Measurements from ENCODE around the gene FGD6.
A peak's percentile ranks its signal among the peaks of the same experiment; 100 is the strongest.
"Not testable (repeated sequence)": the region's sequence is repeated elsewhere in the genome, so short reads cannot be mapped to it uniquely, and the experiment has no call there.

The FGD6 gene

DNA sequence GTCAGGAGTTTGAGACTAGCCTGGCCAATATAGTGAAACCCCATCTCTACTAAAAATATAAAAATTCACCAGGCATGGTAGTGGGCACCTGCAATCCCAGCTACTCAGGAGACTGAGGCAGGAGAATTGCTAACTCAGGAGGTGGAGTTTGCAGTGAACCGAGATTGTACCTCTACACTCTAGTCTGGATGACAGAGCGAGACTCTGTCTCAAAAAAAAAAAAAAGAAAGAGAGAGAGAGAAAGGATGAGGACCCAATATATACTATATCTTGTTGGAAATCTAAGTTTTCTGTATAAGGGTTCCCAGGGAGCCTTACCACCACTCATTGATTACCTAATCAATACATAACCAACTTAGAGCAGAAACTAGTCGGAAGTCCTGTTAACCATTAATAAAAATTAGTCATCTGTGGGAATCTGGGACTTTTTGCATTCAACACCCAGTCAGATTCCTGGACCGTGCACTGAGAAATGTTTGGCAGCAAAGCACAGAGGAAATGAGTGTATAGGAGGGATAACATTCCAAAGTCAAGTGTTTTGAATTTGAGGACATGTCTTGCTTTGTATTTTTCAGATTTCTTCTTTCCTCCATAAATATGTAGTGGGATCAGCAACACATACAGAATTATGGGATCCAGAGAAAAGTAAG, 99.0 kb downstream of the FGD6 start:
- DNase-seq = peak; percentile 84

- DNase-seq = peak; percentile 25
Measured at GRCh38 chr12:95117178-95117599, 100.1 kb downstream of the FGD6 start.

- DNase-seq = peak; percentile 60
Measured at GRCh38 chr12:95116773-95117172, 100.5 kb downstream of the FGD6 start.

- DNase-seq = no peak
Measured at GRCh38 chr12:95116341-95116740, 100.9 kb downstream of the FGD6 start.

DNA sequence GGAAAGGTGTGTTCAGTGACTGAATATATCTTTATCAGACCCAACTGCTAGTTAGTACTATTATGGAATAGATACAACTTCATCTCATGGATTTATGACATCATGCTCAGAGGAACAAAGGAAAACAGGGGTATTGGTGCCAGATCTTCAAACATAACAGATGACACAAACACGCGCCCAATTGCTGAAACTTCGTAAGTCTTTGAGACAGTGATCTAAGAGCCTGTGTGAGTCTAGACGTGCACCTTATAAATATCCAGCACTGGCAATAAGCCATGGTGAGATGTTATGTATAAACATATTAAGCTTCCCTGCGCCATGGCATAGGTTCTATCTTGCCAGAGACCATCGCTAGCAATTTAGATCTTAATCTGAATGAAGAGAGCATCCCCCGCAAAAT, 101.6 kb downstream of the FGD6 start:
- DNase-seq = no peak

DNA sequence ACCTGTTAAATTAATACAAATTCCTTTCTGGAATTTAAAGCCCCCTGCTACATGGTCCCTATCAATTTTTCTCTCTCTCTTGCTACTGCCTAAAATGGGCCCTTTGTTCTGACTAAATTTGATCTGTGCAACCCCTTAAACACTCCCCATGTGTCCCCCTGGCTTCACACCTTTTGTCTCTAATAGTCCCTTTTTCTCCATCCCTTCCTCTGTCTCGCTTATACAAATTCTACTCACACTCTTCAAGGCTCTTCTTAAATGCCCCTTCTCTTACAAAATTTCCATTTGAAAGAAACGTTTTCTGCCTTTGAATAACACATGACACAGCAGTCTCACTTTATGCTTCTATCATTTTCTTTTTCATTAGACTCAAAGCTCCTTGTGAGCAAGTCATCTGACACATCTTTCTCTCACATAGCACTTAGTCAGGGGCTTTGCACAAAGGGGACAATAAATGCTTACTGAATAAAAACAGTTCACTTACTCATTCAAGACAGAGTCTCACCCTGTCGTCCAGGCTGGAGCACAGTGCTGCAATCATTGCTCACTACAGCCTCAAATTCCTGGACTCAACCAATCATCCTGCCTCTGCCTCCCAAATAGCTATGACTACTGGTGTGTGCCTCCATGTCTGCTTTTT, 102.4 kb downstream of the FGD6 start:
- no peak for DNase-seq

DNA sequence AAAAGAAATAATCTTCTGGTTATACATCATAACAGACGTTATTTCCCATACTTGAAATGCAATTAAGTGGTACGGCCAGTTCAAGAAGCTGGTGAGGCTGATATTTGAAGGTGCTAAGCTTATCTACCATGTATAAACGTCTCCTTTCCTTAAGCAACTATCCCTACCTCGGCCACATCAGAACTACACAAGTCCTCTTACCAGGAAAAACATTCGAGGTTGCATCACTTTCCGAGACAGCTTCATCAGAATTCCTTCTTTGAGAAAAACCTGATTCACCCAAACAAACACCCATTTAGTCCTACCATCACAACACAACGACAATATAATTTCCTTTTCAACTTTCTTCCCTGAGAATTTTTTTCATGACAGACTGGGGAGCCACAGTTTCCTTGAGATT, 109.9 kb downstream of the FGD6 start:
- no peak for DNase-seq

- no peak for DNase-seq
Measured at GRCh38 chr12:95105540-95105939, 111.7 kb downstream of the FGD6 start.

GRCh38 chr12:95104919-95105452, 112.3 kb downstream of the FGD6 start:
- no peak for DNase-seq

- DNase-seq = peak; percentile 93
Measured at GRCh38 chr12:95102916-95103671, 114.2 kb downstream of the FGD6 start.

DNA sequence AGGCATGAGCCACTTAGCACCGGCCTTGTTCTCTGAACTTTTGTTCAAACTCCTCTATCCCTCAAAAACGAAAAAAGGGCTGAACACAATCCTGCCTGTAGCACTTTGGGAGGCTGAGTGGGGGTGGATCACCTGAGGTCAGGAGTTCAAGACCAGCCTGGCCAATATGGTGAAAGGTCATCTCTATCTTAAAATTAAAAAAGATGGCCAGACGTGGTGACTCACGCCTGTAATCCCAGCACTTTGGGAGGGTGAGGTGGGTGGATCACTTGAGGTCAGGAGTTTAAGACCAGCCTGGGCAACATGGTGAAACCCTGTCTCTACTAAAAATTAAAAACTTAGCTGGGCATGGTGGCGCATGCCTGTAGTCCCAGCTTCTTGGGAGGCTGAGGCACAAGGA, 115.3 kb downstream of the FGD6 start:
- DNase-seq = not testable (repeated sequence)

GRCh38 chr12:95100264-95101190, 116.7 kb downstream of the FGD6 start:
- DNase-seq = no peak

GRCh38 chr12:95099270-95099790, 117.9 kb downstream of the FGD6 start:
- no peak for DNase-seq

DNA sequence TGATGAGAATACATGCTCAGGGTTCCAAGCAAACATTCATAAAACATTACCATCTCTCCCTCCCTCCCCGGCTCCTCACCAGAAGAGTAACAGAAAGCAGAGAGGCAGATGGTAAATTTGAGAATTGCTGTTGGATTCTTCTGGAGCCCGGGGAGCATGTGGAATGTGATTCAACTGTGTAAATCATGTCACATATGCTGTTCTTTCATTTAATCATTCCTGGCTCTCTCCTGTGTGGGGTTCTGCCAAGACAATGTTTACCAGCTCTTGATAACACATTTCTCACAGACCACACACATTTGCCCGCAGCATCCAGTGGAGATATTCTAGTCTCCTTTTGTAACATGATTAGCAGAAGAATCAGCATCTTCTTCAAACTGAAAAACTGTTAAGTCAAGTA, 120.4 kb downstream of the FGD6 start:
- peak; percentile 71 for DNase-seq

GRCh38 chr12:95096378-95096777, 120.9 kb downstream of the FGD6 start:
- DNase-seq = no peak

- DNase-seq = not testable (repeated sequence)
Measured at GRCh38 chr12:95095866-95096265, 121.4 kb downstream of the FGD6 start.

GRCh38 chr12:95089462-95089861, 127.8 kb downstream of the FGD6 start:
- no peak for DNase-seq

GRCh38 chr12:95088379-95088778, 128.9 kb downstream of the FGD6 start:
- no peak for DNase-seq

GRCh38 chr12:95085612-95086011, 131.7 kb downstream of the FGD6 start:
- DNase-seq = no peak

DNA sequence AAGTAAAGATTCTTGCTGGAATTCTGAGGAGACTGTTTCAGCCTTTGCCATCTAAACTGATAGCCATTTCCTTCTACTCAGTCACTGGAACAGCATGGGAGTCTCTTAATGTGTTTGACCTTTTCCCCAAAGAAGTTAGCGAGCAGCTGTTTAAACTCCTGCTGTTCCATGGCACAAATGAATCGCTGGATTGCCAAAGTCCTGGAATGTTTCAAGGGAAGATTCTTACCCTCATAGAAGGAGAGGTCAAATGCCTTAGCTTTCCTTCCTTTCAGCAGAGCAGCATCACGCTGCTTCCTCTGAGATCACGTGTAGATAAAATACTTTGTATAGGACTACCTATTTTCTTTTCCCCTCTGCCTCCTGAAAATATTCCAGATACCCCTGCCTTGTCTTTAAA, 133.3 kb downstream of the FGD6 start:
- DNase-seq = peak; percentile 32

- DNase-seq = no peak
Measured at GRCh38 chr12:95083471-95083870, 133.8 kb downstream of the FGD6 start.

DNA sequence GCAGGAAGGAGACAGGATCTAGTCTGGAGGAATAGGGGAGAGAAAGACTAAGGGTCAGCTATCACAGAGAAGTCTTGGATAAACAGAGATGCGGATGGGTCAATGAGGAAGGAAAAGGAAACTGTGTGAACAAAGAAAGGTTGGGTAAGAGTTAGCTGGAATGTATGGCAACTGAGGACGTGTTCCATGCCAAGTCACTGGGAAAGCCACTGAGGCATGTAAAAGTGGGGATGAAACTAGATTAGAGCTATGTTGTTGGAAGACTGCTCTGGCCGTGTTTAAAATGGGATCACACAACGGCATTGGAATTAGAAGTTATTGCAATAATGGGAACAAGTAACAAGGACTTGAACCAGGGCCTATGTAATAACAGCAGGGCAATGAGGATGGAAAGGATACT, 139.9 kb downstream of the FGD6 start:
- DNase-seq = no peak

All from NCI-H226 (cell line).